GM23338 (cell line): ENCODE results near the gene ROCK1. TPM values are rescaled to one million over a fixed set of nuclear protein-coding genes. Genes with fewer than 3 reads are reported as not detected.

Experiments used
- ATAC-seq: fragments of 200-7000 bp; cut with Tn5 transposase; 3 replicates; pipeline ENCODE4 v1.9.1; 2020
- DNase-seq: peaks from one replicate; pipeline ENCODE4 v3.0.0-alpha.2; 2015; ENCODE audit warnings: low spot score
- H2AFZ ChIP-seq: fragments of 200-600 bp; sonication (generic); 2 replicates; pipeline ENCODE4 v1.8.0; 2016; ENCODE audit warnings: antibody characterized with exemption, mild to moderate bottlenecking, moderate library complexity
- H3F3A ChIP-seq: fragments of 200-600 bp; sonication (generic); replicated peaks from 2 replicates; pipeline ENCODE4 v1.8.0; 2017; ENCODE audit warnings: antibody characterized with exemption, mixed run types, low read depth
- H3K27ac ChIP-seq: fragments of 200-600 bp; sonication (generic); 2 replicates; pipeline ENCODE4 v1.6.1; 2016; ENCODE audit warnings: low read depth
- H3K27me3 ChIP-seq: fragments of 200-600 bp; sonication (generic); 2 replicates; pipeline ENCODE4 v1.8.0; 2016; ENCODE audit warnings: mild to moderate bottlenecking, mixed run types, moderate library complexity; ENCODE audit not compliant: insufficient read depth
- H3K36me3 ChIP-seq: fragments of 200-600 bp; sonication (generic); 2 replicates; pipeline ENCODE4 v1.8.0; 2016; ENCODE audit warnings: mild to moderate bottlenecking; ENCODE audit not compliant: insufficient read depth
- H3K4me1 ChIP-seq: fragments of 200-600 bp; sonication (generic); 2 replicates; pipeline ENCODE4 v1.8.0; 2016; ENCODE audit warnings: mild to moderate bottlenecking, moderate library complexity; ENCODE audit not compliant: insufficient read depth
- H3K4me2 ChIP-seq: fragments of 200-600 bp; sonication (generic); 2 replicates; pipeline ENCODE4 v1.7.1; 2017; ENCODE audit warnings: mixed run types
- H3K4me3 ChIP-seq: fragments of 200-600 bp; sonication (generic); 2 replicates; pipeline ENCODE4 v1.6.1; 2016; ENCODE audit warnings: mixed run types
- H3K79me2 ChIP-seq: fragments of 200-600 bp; sonication (generic); replicated peaks from 2 replicates; pipeline ENCODE4 v1.8.0; 2017; ENCODE audit warnings: mild to moderate bottlenecking; ENCODE audit not compliant: insufficient read depth
- H3K9me2 ChIP-seq: fragments of 200-600 bp; sonication (generic); 2 replicates; pipeline ENCODE4 v1.8.0; 2017; ENCODE audit not compliant: insufficient read depth
- H4K20me1 ChIP-seq: fragments of 200-600 bp; sonication (generic); replicated peaks from 2 replicates; pipeline ENCODE4 v1.8.0; 2017; ENCODE audit warnings: mild to moderate bottlenecking; ENCODE audit not compliant: insufficient read depth
- H3K27ac Mint-ChIP-seq: 2 replicates; pipeline ENCODE4 v1.8.0; 2020; ENCODE audit warnings: inconsistent platforms, mild to moderate bottlenecking, moderate library complexity, mixed read lengths
- H3K27me3 Mint-ChIP-seq: 3 replicates; pipeline ENCODE4 v1.8.0; 2022; ENCODE audit warnings: low read depth, mild to moderate bottlenecking, moderate library complexity, mixed read lengths, inconsistent platforms; ENCODE audit not compliant: insufficient read depth, poor library complexity
- H3K36me3 Mint-ChIP-seq: 3 replicates; pipeline ENCODE4 v1.8.0; 2021; ENCODE audit warnings: low read depth, mild to moderate bottlenecking, inconsistent platforms, moderate library complexity, mixed read lengths
- H3K4me1 Mint-ChIP-seq: 3 replicates; pipeline ENCODE4 v1.8.0; 2020; ENCODE audit warnings: mild to moderate bottlenecking, inconsistent platforms, mixed read lengths
- H3K4me3 Mint-ChIP-seq: 3 replicates; pipeline ENCODE4 v1.8.0; 2021; ENCODE audit warnings: moderate library complexity, mild to moderate bottlenecking, inconsistent platforms, mixed read lengths
- H3K9me3 Mint-ChIP-seq: 3 replicates; pipeline ENCODE4 v1.8.0; 2020; ENCODE audit warnings: moderate library complexity, mild to moderate bottlenecking, inconsistent platforms, mixed read lengths
- CREB1 ChIP-seq: fragments of 250-450 bp; sonication (Bioruptor Pico); IDR thresholded peaks from 2 replicates; pipeline ENCODE4 v1.5.0; 2020; ENCODE audit warnings: low read depth, mild to moderate bottlenecking, moderate library complexity
- CTCF ChIP-seq, 2 experiments: fragments of 200-600 bp in 1 of 2; sonication (generic) in 1 of 2; conservative IDR thresholded peaks; 2 replicates each; pipeline versions ENCODE4 v1.5.1 to v1.6.1; 2016 to 2017; ENCODE audit warnings: antibody characterized with exemption in 2 of 2, low read depth in 2 of 2, mild to moderate bottlenecking in 2 of 2, moderate library complexity in 1 of 2
- EZH2 ChIP-seq: fragments of 200-600 bp; sonication (generic); IDR thresholded peaks from one replicate; pipeline ENCODE4 v1.8.0; 2017; ENCODE audit warnings: antibody characterized with exemption, mild to moderate bottlenecking, low read depth; ENCODE audit not compliant: unreplicated experiment
- EZH2phosphoT487 ChIP-seq: fragments of 200-600 bp; sonication (generic); IDR thresholded peaks from one replicate; pipeline ENCODE4 v1.8.1; 2018; ENCODE audit warnings: antibody characterized with exemption; ENCODE audit not compliant: unreplicated experiment
- JUNB ChIP-seq: IDR thresholded peaks from one replicate; pipeline ENCODE4 v1.6.1; 2016; ENCODE audit warnings: antibody characterized with exemption; ENCODE audit not compliant: unreplicated experiment
- NANOG ChIP-seq: IDR thresholded peaks from 2 replicates; pipeline ENCODE4 v1.6.1; 2016; ENCODE audit warnings: antibody characterized with exemption, borderline replicate concordance
- POLR2AphosphoS5 ChIP-seq: IDR thresholded peaks from 2 replicates; pipeline ENCODE4 v1.6.1; 2016; ENCODE audit warnings: antibody characterized with exemption, low read depth
- STAT1 ChIP-seq: IDR thresholded peaks from one replicate; pipeline ENCODE4 v1.6.1; 2016; ENCODE audit warnings: antibody characterized with exemption; ENCODE audit not compliant: unreplicated experiment
- ZNF114 ChIP-seq: fragments of 250-450 bp; sonication (Bioruptor Pico); IDR thresholded peaks from 2 replicates; pipeline ENCODE4 v1.5.0; 2020; ENCODE audit warnings: mild to moderate bottlenecking, moderate library complexity
- ZNF331 ChIP-seq: fragments of 250-450 bp; sonication (Bioruptor Pico); IDR thresholded peaks from 2 replicates; pipeline ENCODE4 v1.5.0; 2020; ENCODE audit warnings: low read depth, mild to moderate bottlenecking, moderate library complexity
- ZNF462 ChIP-seq: fragments of 250-450 bp; sonication (Bioruptor Pico); IDR thresholded peaks from 2 replicates; pipeline ENCODE4 v1.5.0; 2020; ENCODE audit warnings: mild to moderate bottlenecking, moderate library complexity
- polyA plus RNA-seq: library from polyadenylated mRNA; unstranded; fragments of >200 nt; fragmentation: Nextera tagmentation; extraction: Ambion mirVana; gene quantifications from 2 replicates; pipeline ENCODE4 v1.2.1, GENCODE V29; 2016
- total RNA-seq: library from RNA; depleted of rRNA; stranded (reverse); fragments of >200 nt; shearing (Covaris generic); gene quantifications from 2 replicates; pipeline ENCODE4 v1.2.3, GENCODE V29; 2014
- TF ChIP-seq, protein P1 (sequence below): IDR thresholded peaks from 2 replicates; pipeline ENCODE4 v1.6.1; 2016; ENCODE audit warnings: antibody characterized with exemption
- TF ChIP-seq, protein P2 (sequence below): IDR thresholded peaks from one replicate; pipeline ENCODE4 v1.6.1; 2018; ENCODE audit warnings: antibody characterized with exemption; ENCODE audit not compliant: unreplicated experiment

Gene ROCK1
- total and polyA plus RNA-seq, 2 experiments from 2014 or later = 37.2 to 42.8 TPM

DNA sequence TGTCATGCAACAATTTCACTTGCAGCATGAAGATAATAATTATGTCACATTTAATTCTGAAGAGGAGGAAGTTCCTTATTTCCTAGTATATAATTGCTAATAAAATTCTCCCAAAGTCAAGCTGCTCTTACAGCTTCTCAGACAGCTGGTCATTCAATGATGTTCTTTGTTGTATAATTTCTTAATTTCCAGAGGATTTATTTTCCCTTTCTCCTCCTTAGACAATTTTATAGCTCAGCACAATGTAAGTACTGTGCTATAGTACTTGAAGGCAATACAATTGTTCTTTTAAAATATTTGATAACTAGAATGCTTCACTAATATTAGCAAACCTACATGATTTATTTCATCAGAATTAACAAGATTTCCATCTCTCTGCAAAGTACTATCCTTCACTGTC is 73.4 kb downstream of the ROCK1 start:
- no peaks in the 10 kb centered on the region for H3F3A ChIP-seq
- Mint-ChIP-seq H3K27me3 (no peaks in the 10 kb centered on the region), H3K4me3 (no peak overlapping the region), H3K9me3 (no peaks in the 10 kb centered on the region), H3K36me3 (peaks cover 11% of the 10 kb centered on the region; the same call in 2 of the 3 replicates), H3K4me1 (no peaks in the 10 kb centered on the region), H3K27ac (no peak overlapping the region)
- DNase-seq (no peak), ATAC-seq (no peak)
- H3K4me2 ChIP-seq = no peak overlapping the region
- H3K9me2 ChIP-seq = no peaks in the 10 kb centered on the region
- no peaks in the 10 kb centered on the region for H3K36me3 ChIP-seq
- H4K20me1 ChIP-seq = no peaks in the 10 kb centered on the region
- H2AFZ ChIP-seq = no peak overlapping the region
- no peaks in the 10 kb centered on the region for H3K27me3 ChIP-seq
- TF ChIP-seq POLR2AphosphoS5 = no peak
- no peak for TF ChIP-seq CTCF (conservative IDR thresholded peaks at IDR 0.05; ENCODE audit: low read depth in 2 of 2)
- no peak for TF ChIP-seq EZH2
- no peak for TF ChIP-seq STAT1
- TF ChIP-seq, protein P1, sequence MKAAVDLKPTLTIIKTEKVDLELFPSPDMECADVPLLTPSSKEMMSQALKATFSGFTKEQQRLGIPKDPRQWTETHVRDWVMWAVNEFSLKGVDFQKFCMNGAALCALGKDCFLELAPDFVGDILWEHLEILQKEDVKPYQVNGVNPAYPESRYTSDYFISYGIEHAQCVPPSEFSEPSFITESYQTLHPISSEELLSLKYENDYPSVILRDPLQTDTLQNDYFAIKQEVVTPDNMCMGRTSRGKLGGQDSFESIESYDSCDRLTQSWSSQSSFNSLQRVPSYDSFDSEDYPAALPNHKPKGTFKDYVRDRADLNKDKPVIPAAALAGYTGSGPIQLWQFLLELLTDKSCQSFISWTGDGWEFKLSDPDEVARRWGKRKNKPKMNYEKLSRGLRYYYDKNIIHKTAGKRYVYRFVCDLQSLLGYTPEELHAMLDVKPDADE = no peak
- no peak for TF ChIP-seq ZNF331
- TF ChIP-seq ZNF462 = no peak
- no peak for TF ChIP-seq NANOG
- no peak for TF ChIP-seq ZNF114 (CRISPR knock-in tag)
- TF ChIP-seq, protein P2, sequence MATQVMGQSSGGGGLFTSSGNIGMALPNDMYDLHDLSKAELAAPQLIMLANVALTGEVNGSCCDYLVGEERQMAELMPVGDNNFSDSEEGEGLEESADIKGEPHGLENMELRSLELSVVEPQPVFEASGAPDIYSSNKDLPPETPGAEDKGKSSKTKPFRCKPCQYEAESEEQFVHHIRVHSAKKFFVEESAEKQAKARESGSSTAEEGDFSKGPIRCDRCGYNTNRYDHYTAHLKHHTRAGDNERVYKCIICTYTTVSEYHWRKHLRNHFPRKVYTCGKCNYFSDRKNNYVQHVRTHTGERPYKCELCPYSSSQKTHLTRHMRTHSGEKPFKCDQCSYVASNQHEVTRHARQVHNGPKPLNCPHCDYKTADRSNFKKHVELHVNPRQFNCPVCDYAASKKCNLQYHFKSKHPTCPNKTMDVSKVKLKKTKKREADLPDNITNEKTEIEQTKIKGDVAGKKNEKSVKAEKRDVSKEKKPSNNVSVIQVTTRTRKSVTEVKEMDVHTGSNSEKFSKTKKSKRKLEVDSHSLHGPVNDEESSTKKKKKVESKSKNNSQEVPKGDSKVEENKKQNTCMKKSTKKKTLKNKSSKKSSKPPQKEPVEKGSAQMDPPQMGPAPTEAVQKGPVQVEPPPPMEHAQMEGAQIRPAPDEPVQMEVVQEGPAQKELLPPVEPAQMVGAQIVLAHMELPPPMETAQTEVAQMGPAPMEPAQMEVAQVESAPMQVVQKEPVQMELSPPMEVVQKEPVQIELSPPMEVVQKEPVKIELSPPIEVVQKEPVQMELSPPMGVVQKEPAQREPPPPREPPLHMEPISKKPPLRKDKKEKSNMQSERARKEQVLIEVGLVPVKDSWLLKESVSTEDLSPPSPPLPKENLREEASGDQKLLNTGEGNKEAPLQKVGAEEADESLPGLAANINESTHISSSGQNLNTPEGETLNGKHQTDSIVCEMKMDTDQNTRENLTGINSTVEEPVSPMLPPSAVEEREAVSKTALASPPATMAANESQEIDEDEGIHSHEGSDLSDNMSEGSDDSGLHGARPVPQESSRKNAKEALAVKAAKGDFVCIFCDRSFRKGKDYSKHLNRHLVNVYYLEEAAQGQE = no peak
- no peak for TF ChIP-seq CREB1 (CRISPR knock-in tag)
- TF ChIP-seq EZH2phosphoT487 = no peak
- TF ChIP-seq JUNB = no peak
- H3K4me3 ChIP-seq = no peak overlapping the region
- no peaks in the 10 kb centered on the region for H3K79me2 ChIP-seq
- H3K4me1 ChIP-seq = no peaks in the 10 kb centered on the region
- H3K27ac ChIP-seq = no peak overlapping the region
